ENCODE results near the gene POT1. TPM values are rescaled to one million over a fixed set of nuclear protein-coding genes. Genes with fewer than 3 reads are reported as not detected.

POT1 gene
- total and polyA plus RNA-seq, 2 experiments from 2014 or later, result 12.0 to 40.4 TPM

GRCh38 chr7:124915242-124915641 lies 14.4 kb downstream of the POT1 start:
- Histone ChIP-seq H3K4me2 (no peak overlapping the region), H3K4me1 (ENCODE audit: insufficient read depth) (no peaks in the 10 kb centered on the region), H3K9me2 (ENCODE audit: insufficient read depth) (no peaks in the 10 kb centered on the region), H3K36me3 (ENCODE audit: insufficient read depth) (no peaks in the 10 kb centered on the region), H4K20me1 (replicated peaks; ENCODE audit: insufficient read depth) (0 out of 2 replicates have a peak, but pooled peaks cover 2% of the 10 kb centered on the region), H3K27me3 (ENCODE audit: insufficient read depth) (no peaks in the 10 kb centered on the region), H3K79me2 (replicated peaks; ENCODE audit: insufficient read depth) (peaks cover 35% of the 10 kb centered on the region), H3K27ac (ENCODE audit: low read depth) (no peak overlapping the region), H3K4me3 (no peak overlapping the region), H3F3A (replicated peaks; ENCODE audit: low read depth) (no peaks in the 10 kb centered on the region), H2AFZ (no peak overlapping the region)
- no peaks in the 10 kb centered on the region for H3K9me3 Mint-ChIP-seq
- ATAC-seq (no peak), DNase-seq (ENCODE audit: low spot score) (no peak)
- no peaks in the 10 kb centered on the region for H3K27me3 Mint-ChIP-seq (ENCODE audit: insufficient read depth, low read depth, poor library complexity)
- H3K4me1 Mint-ChIP-seq, result peaks cover 2% of the 10 kb centered on the region; the same call in 2 of the 3 replicates
- H3K36me3 Mint-ChIP-seq (ENCODE audit: low read depth), result no peaks in the 10 kb centered on the region; the same call in 2 of the 3 replicates
- H3K4me3 Mint-ChIP-seq, result no peak overlapping the region
- H3K27ac Mint-ChIP-seq, result no peak overlapping the region
- no peak for TF ChIP-seq CREB1 (CRISPR knock-in tag; IDR thresholded peaks at IDR 0.05; ENCODE audit: low read depth)
- TF ChIP-seq POLR2AphosphoS5 (IDR thresholded peaks at IDR 0.05; ENCODE audit: low read depth), result no peak
- TF ChIP-seq ETS1 (IDR thresholded peaks at IDR 0.05), result no peak

DNA sequence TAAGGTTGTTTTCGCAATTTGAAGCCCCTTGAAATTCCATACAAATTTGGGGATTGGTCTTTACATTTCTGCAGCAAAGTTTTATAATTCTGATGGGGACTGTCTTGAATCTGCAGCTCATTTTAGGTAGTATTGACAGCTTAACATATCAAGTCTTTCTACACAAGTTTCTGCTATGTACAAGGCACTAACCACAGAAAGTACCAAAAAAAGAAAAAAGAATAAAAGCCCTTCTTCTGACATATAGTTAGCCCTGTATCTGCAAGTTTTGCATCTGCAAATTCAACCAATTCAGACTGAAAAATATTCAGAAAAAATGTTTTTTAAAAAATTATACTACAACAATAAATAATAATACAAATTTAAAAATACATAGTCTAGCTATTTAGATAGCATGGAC lies 15.3 kb downstream of the POT1 start:
- ATAC-seq (no peak), DNase-seq (ENCODE audit: low spot score) (no peak)
- H3K79me2 ChIP-seq (replicated peaks; ENCODE audit: insufficient read depth), result peaks cover 30% of the 10 kb centered on the region
- no peak overlapping the region for H2AFZ ChIP-seq
- H3K9me2 ChIP-seq (ENCODE audit: insufficient read depth), result no peaks in the 10 kb centered on the region
- no peaks in the 10 kb centered on the region for H3K27me3 ChIP-seq (ENCODE audit: insufficient read depth)
- no peaks in the 10 kb centered on the region for H3F3A ChIP-seq (replicated peaks; ENCODE audit: low read depth)
- H3K9me3 Mint-ChIP-seq, result no peaks in the 10 kb centered on the region
- no peaks in the 10 kb centered on the region for H3K36me3 ChIP-seq (ENCODE audit: insufficient read depth)
- TF ChIP-seq REST (IDR thresholded peaks at IDR 0.05; ENCODE audit: unreplicated experiment) (no peak), ETS1 (IDR thresholded peaks at IDR 0.05) (no peak), ZNF331 (CRISPR knock-in tag; IDR thresholded peaks at IDR 0.05; ENCODE audit: low read depth) (no peak), ZNF462 (CRISPR knock-in tag; IDR thresholded peaks at IDR 0.05) (no peak), STAT1 (IDR thresholded peaks at IDR 0.05; ENCODE audit: unreplicated experiment) (no peak), EZH2phosphoT487 (IDR thresholded peaks at IDR 0.05; ENCODE audit: unreplicated experiment) (no peak), NANOG (IDR thresholded peaks at IDR 0.05; ENCODE audit: borderline replicate concordance) (no peak), ZNF114 (CRISPR knock-in tag; IDR thresholded peaks at IDR 0.05) (no peak), CREB1 (CRISPR knock-in tag; IDR thresholded peaks at IDR 0.05; ENCODE audit: low read depth) (no peak)
- no peak overlapping the region for H3K4me3 ChIP-seq
- no peak overlapping the region for H3K27ac ChIP-seq (ENCODE audit: low read depth)
- H3K27me3 Mint-ChIP-seq (ENCODE audit: insufficient read depth, low read depth, poor library complexity), result no peaks in the 10 kb centered on the region
- no peaks in the 10 kb centered on the region; the same call in 2 of the 3 replicates for H3K36me3 Mint-ChIP-seq (ENCODE audit: low read depth)
- H3K4me1 ChIP-seq (ENCODE audit: insufficient read depth), result no peaks in the 10 kb centered on the region
- no peak overlapping the region for H3K4me3 Mint-ChIP-seq
- H4K20me1 ChIP-seq (replicated peaks; ENCODE audit: insufficient read depth), result 0 out of 2 replicates have a peak, but pooled peaks cover 2% of the 10 kb centered on the region
- H3K4me2 ChIP-seq, result no peak overlapping the region
- H3K4me1 Mint-ChIP-seq, result peaks cover 2% of the 10 kb centered on the region; the same call in 2 of the 3 replicates
- H3K27ac Mint-ChIP-seq, result no peak overlapping the region

Data from GM23338 (cell line).